Measurements from ENCODE around the gene TUBA4B.

Gene TUBA4B

DNA sequence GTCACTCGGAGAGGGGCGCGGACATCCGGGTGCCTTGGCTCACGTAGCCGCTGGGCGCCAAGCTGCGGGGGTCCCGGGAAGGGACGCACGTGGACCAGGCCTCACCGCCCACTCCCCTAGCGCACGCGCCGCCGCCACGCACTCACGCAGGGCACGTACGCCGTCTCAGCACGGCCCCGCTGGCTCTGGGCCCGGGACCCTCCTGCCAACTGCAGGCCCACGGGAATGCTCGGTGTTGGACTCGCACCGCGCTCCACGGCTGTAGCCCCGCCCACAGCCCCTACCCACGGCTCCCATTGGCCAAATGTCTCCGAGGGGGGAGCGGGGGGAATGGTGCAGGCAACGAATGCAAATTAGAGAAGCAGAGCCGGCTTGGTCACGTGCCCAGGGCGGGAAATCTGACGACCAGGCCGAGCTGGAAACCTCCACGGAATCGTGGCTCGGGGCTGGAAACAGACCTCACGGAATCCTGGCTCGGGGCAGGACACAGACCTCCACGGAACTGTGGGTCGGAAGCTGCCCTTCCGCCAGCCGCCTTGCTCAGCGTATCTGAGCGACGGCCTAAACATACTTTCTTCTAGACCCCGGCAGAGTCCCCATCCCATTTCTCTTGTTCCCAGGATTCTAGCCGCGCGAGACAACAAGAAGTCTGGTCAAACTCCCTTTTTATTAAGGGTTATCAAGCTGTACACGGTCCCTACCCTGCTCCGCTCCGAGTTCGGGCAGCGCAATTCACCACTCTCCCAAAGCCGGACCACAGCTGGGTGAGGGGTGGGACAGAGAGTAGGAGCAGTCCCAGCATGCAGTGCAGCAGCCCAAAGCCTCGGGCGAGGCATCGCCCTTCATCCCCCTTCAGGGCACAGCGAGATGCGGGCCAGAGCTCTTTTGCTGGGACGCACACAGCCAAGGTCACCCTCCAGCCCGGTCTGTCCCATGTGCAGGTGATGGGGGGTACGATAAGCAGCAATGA is 34.0 kb upstream of the TUBA4B start, which contains the start of gene ABCB6:
Gene ABCB6 (minus strand): TSS at position 227 of the 970 bp plus-strand sequence. CDS start 285 bp downstream, outside the sequence.
- DNase-seq = peak; percentile 77

GRCh38 chr2:219219784-219220532 is 33.1 kb upstream of the TUBA4B start:
- no peak for DNase-seq

DNA sequence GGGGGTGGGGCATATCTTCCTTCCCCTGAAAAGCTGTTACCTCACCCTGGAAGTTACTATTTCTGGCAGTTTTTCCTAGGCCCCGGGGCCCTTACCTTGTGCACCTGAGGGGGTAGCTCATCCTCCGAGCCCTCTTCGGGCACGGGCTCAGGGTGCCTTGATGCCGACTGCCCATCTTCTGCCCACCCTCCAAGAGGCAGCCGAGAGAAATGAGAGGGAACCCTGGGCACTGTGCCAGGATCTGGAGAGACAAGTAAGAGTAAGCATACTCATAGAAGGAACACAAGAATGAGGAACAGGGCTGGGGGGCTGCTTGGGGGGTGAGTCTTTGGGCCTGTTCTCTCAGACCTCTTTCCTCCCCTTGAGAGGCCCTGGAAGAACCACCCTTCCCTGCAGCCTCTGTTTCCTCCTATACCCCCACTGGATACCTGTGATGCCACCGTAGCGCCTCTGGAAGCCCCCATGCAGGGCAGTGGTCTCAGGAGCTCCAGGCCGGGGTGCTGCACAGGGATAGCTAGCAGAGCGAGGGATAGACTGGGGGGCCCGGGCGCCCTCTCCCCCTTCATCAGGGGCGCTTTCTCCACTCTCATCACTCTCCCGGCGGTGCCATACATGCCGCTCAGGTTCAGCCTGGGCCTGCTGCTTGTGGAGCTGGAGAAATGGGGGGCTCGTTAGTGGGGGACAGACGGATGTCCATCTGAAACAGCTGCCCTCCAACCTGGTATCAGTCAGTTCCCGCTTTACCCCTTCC is 32.2 kb upstream of the TUBA4B start:
- DNase-seq = no peak

DNA sequence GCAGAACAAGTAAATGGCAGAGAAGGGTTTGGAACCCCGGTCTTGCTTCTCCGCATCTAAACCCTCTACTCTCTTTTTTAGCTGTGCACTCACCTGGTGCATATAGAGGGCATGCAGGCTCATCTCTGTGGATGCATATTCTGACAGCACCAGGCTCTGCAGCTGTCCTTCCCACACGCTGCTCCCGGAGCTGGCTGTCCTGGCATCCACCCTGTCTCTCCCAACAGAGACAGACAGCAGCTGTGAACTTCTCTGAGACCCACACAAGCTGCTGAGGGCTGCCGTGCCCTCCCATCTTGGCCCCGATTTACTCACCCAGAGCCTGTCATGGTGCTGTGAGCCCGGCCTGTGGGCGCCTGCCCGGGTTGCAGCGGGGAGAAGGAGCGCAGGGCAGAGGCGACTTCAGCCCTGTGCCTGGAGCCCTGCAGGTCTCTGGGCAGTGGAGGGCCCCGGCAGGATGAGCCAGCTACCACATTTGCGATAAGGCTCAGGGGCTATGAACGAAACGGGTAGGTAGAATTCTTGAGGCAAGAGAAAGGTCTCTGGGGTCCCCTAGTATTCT is 31.0 kb upstream of the TUBA4B start:
- DNase-seq = no peak

- DNase-seq = no peak
These were observed 29.0 kb upstream of the TUBA4B start for GRCh38 chr2:219223831-219224610.

DNA sequence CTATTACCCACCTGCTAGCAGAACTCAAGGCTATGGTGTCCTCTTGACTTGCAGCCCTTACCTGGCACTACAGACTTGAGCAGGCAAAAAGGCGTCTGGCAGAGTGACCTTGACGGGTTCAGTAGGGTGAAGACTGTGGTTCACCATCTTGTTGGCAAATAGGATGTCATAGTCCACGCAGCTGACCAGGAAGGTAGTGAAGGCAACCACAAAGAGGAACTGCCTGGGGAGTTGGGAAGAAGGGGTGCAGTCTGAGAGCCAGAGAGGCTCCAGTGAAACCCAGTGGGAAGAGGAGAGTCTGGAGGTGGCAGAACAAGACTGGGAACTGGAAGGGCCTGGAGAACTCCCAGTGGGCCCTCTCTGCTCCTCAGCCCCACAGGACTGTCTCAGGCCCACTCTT is 27.7 kb upstream of the TUBA4B start:
- no peak for DNase-seq

GRCh38 chr2:219228041-219228910 is 24.8 kb upstream of the TUBA4B start:
- no peak for DNase-seq

GRCh38 chr2:219228911-219229304 is 24.1 kb upstream of the TUBA4B start:
- DNase-seq = no peak

GRCh38 chr2:219229305-219230058 is 23.6 kb upstream of the TUBA4B start, which contains the start of the genes ANKZF1 and ATG9A:
Gene ANKZF1 (plus strand): TSS chr2:219229806. CDS start chr2:219230258, 452 bp downstream.
Gene ATG9A (minus strand): TSS chr2:219229636. CDS start chr2:219228024, 1,612 bp downstream.
- peak; percentile 96 for DNase-seq

GRCh38 chr2:219230059-219230540 is 22.9 kb upstream of the TUBA4B start:
- peak; percentile 59 for DNase-seq

GRCh38 chr2:219234331-219234730 is 18.7 kb upstream of the TUBA4B start:
- no peak for DNase-seq

DNA sequence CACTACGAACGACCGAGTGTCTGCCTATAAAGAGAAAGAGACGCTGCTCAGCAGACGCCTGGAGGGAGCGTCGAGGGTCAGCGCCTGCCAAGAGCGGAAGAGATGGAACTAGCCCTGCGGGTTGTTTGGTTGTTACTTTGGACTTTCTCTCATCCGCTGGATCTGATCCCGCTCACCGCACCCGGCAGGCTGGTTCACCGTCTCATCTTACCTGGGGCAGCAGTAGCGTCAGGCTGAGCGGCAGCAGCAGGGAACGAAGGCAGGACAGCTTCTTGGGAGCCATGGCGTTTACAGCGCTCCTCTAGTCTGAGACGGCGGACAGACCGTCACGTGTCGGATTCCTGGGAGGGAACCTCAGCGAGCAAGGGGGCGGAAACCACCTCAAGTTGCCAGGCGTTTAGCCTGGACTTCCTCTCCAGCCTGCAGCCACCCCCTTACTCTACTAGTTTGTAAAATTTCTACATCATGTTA is 9.7 kb upstream of the TUBA4B start:
- no peak for DNase-seq

GRCh38 chr2:219244789-219245147 is 8.3 kb upstream of the TUBA4B start:
- DNase-seq = no peak

DNA sequence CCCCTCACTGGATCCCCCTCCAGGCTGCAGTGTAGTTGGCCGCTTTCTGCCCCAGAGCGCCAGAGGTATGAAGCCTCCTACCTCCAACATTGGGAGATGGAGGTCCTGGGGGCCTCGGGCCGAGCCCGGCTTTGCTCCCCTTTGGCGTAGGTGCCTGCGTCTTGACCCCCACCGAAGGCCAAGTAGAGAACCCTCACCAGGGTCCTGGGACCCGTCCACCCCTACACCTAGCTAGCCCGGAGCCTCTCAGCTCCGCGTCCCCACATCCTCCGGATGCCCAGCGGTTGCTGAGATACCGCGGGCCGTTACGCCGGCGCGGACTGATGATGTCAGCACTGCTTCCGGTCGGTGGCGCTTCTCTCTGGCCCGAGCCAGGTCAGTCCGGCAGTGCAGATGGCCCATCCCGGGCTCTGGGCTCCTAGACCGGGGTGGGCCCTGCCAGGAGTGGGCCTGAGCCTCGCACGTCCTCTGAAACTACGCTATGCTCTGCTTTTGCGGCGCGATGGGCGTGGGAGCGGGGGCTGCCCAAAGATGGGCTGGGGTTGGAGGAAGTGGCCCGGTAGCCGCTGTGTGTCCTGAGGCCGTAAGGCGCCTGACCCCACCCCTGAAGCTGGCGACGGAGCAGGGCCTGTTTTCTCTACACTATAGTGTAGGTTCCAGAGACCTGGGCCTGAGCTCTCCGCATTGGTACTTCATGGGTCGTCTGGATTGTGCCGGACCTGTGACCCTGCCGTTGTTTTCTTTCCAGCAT is 7.7 kb upstream of the TUBA4B start, which contains the start of the genes GLB1L and STK16:
Gene GLB1L (minus strand): TSS at position 297 of the 751 bp plus-strand sequence. CDS start 1,871 bp downstream, outside the sequence.
Gene STK16 (plus strand): TSS at position 332 of the 751 bp plus-strand sequence. CDS start 521 bp downstream, outside the sequence.
- DNase-seq = peak; percentile 90

DNA sequence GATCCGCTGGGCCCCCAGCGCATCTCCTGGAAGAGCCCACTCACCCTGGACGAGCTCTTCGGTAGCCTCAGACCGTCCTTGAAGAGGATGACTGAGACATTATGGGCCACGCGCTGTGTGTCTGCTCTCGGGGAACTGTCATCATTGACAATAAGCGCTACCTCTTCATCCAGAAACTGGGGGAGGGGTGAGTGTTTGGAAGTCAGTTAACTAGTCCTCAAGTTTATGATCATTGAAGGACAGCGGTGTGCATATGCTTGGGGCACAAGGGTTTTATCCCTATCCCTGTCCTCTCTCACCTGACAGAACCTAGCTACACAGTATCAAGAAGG is 7.2 kb upstream of the TUBA4B start:
- DNase-seq = no peak

- DNase-seq = no peak
These were observed 6.5 kb upstream of the TUBA4B start for GRCh38 chr2:219246559-219246958.

DNA sequence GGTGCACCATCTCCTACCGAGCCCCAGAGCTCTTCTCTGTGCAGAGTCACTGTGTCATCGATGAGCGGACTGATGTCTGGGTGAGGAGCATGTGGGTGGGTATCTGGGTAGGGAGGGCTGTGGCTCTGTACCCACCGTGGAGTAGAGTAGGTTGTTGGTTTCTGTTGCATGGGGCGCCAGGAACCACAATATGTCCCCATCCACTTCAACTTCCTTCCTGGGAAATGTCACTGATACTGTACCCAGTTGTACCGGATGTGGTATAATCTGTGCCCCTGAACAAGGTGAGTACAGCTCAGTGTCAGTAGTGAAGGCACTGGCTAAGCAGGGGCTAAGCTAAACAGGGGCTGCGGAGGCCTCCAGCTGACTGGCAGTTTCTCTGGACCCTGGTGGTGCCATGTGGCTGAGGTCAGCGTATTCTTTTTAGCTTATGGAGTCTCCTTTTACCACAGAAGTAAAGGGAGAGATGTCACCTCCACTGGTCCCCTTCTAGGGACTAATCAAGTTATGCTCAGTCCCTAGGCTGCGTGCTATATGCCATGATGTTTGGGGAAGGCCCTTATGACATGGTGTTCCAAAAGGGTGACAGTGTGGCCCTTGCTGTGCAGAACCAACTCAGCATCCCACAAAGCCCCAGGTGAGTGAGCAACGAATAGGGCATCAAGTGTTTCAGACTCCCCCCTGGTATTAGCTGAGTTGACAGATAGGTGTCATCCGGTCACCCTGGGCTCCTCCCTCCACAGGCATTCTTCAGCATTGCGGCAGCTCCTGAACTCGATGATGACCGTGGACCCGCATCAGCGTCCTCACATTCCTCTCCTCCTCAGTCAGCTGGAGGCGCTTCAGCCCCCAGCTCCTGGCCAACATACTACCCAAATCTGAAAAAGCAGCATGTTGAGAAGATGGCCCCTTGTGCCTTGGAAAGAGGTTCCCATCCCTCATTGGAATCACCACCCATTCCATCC is 5.1 kb upstream of the TUBA4B start:
- DNase-seq = no peak

Data from RPMI8226 (cell line).